AG09319 (cell line): ENCODE data around the gene TAOK3.
A peak's percentile ranks its signal among the peaks of the same experiment; 100 is the strongest.

Experiments used
- DNase-seq: peaks from one replicate; pipeline ENCODE4 v3.0.0-alpha.2; 2010; ENCODE audit warnings: low read depth; ENCODE audit errors: extremely low read depth
- TF ChIP-seq, protein P1 (sequence below): IDR thresholded peaks from 2 replicates; pipeline ENCODE4 v1.5.1; 2011; ENCODE audit warnings: low read depth, mild to moderate bottlenecking, inconsistent platforms, low read length, moderate library complexity

TAOK3 gene

DNA sequence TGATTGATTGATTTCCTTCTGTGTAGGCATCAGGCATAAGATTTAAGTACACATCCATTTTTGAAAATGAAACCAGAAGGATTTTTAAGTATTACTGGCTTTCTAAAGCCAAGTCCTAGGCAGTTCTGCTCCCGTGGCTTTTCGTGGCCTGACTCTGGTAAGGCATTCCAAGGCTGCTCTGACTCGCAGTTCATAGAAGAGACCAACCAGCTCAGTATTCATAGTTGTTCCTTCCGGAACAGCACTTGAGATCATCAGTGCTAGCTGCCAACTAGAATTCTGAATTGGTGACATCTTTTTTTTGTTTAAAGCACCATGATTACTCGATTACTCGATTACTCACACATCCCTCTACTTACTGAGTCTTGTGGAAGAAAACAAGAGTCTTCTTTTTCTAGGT lies 29.5 kb upstream of the TAOK3 start:
- peak; percentile 37 for DNase-seq
- TF ChIP-seq, protein P1, sequence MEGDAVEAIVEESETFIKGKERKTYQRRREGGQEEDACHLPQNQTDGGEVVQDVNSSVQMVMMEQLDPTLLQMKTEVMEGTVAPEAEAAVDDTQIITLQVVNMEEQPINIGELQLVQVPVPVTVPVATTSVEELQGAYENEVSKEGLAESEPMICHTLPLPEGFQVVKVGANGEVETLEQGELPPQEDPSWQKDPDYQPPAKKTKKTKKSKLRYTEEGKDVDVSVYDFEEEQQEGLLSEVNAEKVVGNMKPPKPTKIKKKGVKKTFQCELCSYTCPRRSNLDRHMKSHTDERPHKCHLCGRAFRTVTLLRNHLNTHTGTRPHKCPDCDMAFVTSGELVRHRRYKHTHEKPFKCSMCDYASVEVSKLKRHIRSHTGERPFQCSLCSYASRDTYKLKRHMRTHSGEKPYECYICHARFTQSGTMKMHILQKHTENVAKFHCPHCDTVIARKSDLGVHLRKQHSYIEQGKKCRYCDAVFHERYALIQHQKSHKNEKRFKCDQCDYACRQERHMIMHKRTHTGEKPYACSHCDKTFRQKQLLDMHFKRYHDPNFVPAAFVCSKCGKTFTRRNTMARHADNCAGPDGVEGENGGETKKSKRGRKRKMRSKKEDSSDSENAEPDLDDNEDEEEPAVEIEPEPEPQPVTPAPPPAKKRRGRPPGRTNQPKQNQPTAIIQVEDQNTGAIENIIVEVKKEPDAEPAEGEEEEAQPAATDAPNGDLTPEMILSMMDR, result no peak

DNA sequence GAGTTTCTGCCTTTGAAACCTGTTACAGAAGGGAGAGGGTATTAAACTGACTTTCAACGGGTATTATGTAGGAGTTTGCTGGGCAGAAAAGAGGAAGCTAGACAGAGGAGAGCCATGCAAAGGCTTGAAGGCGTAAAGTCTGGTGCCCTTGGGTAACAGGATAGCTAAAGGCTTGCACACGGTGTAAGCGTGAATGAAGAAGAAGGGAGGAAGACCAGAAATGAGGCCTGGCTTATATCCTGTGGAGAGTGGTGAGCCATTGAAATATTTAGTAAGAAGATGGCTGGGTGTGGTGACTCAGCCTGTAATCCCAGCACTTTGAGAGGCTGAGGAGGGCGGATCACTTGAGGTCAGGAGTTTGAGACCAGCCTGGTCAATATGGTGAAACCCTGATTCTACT lies 26.2 kb upstream of the TAOK3 start:
- DNase-seq, result no peak
- TF ChIP-seq, protein P1, result no peak

DNA sequence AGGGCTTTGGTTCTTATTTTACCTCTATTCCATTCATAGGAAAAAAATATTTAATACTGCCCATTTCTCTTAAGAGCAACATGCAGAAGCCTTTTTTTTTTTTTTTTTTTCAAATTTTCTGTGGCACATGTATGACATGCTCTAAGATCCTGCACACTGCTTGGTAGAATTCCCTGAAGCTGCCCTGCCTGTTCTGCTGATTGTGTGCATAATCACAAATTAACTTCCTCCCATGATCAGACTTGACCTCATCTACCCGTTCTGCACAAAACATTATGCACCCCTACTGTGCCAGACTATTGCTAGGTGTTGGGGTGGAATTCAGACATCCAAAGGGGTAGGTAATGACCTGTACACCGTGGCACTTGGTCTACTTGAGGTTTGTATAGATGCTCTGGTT lies 25.8 kb upstream of the TAOK3 start:
- TF ChIP-seq, protein P1, result no peak
- DNase-seq, result no peak

DNA sequence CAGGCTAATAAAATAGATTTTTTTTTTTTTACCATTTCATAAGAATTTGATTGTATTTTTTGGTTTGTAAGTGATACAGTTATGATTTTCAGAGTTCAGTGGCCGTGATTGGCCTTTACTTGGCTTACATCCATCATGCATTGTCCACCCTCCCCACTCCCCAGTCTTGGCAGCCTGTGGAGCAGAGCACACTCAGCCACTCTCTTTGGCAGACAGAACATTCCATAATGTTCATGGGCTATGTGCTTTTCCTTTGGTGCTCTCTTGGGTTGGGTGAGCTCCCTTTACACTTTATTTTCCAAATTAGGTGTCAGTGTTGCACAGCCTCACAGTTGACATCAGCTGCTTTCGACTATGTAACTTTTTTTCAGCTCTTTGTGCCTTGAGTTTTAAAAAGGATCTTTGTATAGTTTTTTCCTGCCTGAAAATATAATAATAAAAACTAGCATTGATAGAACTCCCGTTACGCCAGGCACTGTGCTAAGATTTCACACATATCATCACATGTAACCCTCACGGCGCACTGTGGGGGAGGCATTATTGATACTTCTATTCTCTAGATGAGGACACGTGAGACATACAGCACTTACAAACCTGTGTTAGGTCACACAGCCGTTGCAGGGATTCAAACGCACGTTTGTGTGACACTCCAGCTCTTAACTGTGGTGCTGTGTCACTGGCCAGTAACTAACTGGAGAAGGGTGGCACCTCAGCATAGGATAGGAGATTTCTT lies 25.2 kb upstream of the TAOK3 start:
- TF ChIP-seq, protein P1, result no peak
- DNase-seq, result no peak

DNA sequence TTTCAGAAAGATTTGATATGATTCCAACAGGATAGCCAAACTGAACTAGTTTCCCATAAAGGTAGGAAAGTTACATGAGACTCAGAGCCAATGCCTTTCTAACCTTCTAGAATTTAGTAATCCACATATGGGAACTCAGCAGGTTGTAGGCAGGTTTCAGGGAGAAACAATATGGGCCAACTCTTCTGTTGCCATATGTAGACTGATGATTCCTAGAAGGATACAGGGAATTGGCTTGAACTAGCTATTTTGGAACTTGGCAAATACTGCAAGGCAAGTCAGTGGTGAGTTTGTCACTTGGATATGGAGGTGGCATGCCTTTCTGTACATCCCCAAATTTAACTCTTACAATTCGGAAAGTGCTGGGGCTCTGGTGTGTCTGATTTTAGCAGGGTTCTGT lies 19.1 kb upstream of the TAOK3 start:
- TF ChIP-seq, protein P1, result no peak
- DNase-seq, result no peak

DNA sequence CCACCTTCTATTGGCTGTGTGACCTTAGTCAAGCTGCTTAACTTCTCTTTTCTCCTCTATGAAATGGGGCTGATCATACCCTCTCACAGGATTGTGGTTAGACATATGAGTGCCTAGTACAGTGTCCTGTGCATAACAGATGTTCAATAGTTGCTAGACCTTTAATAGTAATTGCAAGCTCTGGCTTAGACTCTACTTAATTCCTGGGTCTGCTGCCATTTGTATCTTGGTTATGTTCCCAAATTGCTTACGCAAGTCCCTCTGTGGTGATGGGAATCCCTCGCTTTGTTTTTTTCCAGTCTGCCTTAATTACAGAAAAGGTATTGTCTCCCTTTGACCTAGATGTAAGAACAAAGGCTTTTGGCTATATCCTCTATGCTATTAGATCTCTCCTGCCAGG lies 18.7 kb upstream of the TAOK3 start:
- DNase-seq, result no peak
- TF ChIP-seq, protein P1, result no peak

DNA sequence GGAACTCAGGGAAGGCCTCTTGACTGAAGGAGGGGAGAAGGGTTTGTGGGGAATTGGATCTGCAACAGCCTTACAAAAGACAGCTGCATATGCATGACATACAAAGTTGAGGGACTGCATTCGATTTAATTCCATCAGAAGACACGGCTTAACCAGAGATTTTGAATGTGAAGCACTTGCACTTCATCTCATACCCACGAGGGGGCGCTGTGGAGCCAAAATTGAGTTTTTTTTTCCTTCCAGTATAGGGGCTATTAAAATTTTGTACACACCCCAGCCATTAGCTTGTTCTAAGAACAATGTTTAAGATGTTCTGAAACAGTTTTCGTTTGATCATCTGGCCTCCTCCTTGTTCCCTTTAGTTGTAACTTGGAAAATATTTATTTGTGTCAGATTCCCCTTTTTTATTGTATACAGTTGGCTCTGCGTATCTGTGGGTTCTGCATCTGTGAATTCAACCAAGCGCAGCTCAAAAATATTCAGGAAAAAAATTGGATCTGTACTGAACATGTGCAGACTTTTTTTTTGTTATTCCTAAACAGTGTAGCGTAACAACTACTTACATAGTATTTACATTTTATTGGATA lies 5.3 kb upstream of the TAOK3 start:
- TF ChIP-seq, protein P1, result peak; percentile 94
- no peak for DNase-seq
